ENCODE measurements around the gene MCF2. TPM values are rescaled to one million over a fixed set of nuclear protein-coding genes. Genes with fewer than 3 reads are reported as not detected.
"Not testable (repeated sequence)": the region's sequence is repeated elsewhere in the genome, so short reads cannot be mapped to it uniquely, and the experiment has no call there.

Gene MCF2, protein sequence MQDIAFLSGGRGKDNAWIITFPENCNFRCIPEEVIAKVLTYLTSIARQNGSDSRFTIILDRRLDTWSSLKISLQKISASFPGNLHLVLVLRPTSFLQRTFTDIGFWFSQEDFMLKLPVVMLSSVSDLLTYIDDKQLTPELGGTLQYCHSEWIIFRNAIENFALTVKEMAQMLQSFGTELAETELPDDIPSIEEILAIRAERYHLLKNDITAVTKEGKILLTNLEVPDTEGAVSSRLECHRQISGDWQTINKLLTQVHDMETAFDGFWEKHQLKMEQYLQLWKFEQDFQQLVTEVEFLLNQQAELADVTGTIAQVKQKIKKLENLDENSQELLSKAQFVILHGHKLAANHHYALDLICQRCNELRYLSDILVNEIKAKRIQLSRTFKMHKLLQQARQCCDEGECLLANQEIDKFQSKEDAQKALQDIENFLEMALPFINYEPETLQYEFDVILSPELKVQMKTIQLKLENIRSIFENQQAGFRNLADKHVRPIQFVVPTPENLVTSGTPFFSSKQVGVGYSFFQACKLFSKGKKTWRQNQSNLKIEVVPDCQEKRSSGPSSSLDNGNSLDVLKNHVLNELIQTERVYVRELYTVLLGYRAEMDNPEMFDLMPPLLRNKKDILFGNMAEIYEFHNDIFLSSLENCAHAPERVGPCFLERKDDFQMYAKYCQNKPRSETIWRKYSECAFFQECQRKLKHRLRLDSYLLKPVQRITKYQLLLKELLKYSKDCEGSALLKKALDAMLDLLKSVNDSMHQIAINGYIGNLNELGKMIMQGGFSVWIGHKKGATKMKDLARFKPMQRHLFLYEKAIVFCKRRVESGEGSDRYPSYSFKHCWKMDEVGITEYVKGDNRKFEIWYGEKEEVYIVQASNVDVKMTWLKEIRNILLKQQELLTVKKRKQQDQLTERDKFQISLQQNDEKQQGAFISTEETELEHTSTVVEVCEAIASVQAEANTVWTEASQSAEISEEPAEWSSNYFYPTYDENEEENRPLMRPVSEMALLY
- 0.31 TPM for total RNA-seq

DNA sequence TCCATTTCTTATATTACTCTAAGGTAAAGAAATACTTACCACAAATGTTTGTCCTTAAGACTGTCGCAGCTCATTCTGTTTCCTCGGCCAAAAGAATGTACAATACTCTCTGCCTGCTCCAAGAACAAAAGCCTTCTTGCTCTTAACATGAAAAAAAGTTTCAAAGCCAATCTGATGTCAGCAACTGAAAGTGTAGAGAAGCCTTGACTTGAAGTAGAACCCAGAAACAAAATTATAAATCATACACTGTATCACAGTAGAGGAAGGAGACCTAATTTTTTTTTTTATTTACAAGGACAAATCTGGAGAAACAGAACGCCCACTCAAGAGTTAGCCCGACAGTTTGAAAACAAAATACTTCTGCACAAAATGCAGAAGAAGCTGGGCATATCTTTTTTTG lies at the start of gene MCF2:
Gene MCF2, minus strand, starts transcription at position 101 of the 400 bp plus-strand sequence. CDS start 56,423 bp downstream, outside the sequence.
- ATAC-seq: no peak
- intact Hi-C loops (cut with DNase I): no loop called here
- DNase-seq (ENCODE audit: low spot score): no peak

DNA sequence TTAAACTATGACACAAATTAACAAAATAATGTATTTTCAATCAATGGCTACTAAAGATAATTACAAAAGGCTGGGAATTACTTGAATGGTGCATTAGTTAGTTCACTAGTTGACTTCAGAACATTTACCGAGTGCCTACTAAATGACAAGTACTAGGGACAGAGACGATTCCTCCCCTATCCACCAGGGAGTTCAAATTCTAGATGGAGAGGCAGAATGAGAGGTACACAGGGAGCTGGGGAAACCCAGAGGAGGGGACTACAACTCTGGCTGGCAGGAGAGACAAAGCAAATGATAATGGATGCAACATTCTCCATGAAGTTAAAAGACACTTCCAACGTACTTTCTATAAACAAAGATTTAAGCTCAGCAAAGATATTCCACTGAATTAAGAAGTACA lies 43.1 kb upstream of the MCF2 start:
- DNase-seq (ENCODE audit: low spot score) (no peak), ATAC-seq (no peak)
- intact Hi-C loops (cut with DNase I): no loop called here

DNA sequence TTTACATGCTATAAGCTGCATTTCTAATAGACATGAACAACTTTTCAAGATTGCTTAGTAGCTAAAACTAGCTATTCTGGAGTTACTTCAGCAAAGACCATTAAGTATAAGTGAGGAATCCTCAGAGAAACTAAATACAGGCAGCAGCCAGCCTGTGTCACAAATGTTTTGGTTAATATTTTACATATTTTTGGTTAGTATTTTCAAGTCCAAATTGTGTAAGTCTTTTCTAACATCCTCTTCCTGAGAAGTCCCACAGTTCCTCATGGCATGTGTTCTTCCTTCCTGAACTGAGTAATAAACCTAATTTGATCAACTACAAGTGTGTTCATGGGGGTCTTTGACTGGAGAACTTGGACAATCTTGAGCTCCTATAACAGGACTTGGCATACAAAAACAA lies 42.4 kb upstream of the MCF2 start:
- ATAC-seq: no peak
- DNase-seq (ENCODE audit: low spot score): no peak
- intact Hi-C loops (cut with DNase I): no loop called here

DNA sequence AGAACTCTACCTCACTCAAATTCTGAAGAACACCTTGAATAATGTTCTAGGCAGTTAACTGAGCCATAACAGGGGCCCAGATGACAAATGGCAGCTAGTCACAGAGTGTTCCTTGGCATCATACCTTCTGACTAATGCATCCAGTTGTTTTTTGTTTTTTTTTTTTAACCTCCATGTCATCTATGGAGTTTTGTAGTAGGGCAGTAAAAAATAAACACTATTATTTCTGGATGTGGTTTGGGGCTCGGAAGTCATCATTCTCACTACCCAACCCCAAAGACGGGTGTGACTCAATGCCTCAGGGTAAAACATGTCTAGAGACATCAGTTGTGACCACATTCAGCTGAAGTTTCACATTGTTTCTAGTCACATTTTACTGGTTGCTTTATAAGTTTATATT lies 31.2 kb upstream of the MCF2 start:
- intact Hi-C loops (cut with DNase I): no loop called here
- DNase-seq (ENCODE audit: low spot score) (no peak), ATAC-seq (no peak)

DNA sequence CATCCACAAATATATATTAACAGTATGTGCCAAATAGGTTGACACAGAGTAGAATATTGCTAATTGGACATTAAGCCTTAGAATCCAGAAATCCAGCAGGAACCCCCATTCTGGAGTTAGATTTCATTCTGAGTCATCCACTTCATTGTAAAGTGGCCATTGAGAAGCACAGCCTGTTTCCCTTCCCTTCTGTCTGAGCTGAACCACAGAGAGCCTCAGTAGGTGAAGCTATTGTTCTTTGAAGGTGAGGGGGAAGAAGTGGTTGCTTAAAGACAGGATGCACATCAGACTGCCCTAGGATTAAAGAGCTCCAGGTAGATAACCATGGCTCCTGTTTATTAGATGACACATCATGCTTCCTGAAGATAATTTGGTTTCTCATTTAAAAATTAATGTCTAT lies 30.6 kb upstream of the MCF2 start:
- intact Hi-C loops (cut with DNase I): no loop called here
- no peak for ATAC-seq
- DNase-seq (ENCODE audit: low spot score): no peak

DNA sequence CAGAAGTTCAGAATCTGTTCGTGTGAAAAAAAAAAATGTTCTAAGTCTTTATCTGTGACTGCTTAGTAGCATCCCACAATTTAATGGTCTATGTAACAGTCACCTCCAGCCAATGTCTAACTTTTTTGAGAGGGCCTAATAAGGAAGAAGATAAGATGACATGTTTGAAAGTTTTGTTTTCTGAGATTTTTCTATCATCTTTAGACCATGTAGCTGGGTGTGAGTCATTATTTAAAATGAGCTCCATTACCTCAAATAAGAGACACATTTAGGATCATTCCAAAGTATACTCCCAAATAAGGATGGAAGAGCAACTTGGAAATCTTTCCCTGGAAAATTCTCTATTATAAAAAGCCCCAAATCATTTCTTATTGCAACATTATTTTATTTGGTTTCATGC lies 28.2 kb upstream of the MCF2 start:
- no peak for DNase-seq (ENCODE audit: low spot score)
- intact Hi-C loops (cut with DNase I): no loop called here

DNA sequence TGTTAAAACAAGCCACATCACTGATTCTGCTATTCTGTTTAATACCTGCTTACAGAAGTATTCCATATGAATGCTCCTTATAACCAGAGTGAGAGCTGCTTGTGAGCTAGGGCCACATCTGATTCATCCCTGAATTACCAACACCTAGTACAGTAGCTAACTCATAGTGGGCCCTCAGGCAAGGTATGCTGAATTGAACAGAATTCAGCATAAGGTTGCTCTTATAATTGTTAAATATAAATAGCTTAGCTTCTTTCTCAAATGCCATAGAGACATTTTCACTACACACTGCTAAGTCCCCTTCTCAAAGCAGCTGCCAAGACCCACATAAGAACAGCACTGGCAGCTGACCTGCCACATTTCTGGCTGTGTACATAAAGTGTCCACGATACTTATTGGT lies 27.0 kb upstream of the MCF2 start:
- DNase-seq (ENCODE audit: low spot score) (no peak), ATAC-seq (no peak)
- intact Hi-C loops (cut with DNase I): no loop called here

More for the DNA sequence above, 28.2 kb upstream of the MCF2 start:
- no peak for ATAC-seq

DNA sequence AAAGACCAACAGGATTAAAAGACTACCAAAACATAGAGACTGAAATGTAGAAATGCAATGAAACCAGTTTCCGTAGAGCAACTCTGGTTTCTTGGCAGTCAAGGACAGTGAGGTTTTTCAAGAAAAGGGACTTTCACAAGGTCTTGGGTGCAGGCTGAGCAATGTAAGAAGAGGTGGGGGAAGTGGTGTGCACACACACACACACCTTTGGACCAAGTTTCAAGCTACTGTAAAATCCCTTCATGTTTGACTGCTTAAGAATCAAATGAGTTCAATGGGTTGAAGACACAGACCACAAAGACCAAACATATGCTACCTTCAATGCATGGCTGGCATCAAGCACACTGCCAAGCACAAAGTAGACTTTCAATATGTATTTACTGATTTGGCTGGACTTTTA lies 17.8 kb upstream of the MCF2 start:
- no peak for DNase-seq (ENCODE audit: low spot score)
- intact Hi-C loops (cut with DNase I): no loop called here
- ATAC-seq: no peak

DNA sequence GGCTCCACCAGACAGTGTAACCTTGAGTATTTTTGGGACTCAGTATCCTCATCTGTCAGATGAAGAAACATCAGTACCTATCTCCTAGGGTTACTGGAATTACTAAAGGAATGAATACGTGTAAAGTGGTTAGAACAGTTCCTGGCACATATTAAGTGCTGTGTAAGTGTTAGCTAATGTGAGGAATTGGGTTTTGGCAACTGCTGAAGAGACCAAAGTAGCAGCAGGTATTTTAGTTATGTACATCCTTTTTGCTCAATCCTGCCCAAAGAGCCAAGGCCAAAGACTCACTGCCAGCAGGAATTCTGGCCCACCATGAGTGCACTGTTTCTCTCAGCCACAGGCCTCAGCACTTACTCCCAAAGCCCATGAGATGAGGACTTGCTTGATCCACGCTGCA lies 16.7 kb upstream of the MCF2 start:
- DNase-seq (ENCODE audit: low spot score): no peak
- no peak for ATAC-seq

DNA sequence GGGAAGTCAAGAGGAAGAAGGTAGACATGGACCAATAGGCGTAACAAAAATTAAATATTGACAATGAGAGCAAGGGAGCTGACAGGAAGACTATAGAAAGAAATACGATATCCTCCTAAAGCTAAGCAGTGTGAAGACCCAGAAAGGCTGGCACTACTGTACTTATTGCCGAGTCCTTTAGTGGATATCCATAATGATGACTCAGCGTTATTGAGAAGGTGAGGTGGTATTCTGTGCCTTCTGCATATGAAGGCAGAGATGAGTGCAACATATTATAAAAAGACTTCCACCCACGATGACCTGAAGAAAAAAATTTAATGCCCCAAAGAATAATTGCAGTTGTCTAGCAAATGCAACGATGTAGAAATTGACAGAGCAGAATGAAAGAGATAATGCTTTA lies 13.0 kb upstream of the MCF2 start:
- intact Hi-C loops (cut with DNase I): no loop called here
- no peak for DNase-seq (ENCODE audit: low spot score)
- ATAC-seq: no peak

More for the DNA sequence above, 16.7 kb upstream of the MCF2 start:
- intact Hi-C loops (cut with DNase I): no loop called here

DNA sequence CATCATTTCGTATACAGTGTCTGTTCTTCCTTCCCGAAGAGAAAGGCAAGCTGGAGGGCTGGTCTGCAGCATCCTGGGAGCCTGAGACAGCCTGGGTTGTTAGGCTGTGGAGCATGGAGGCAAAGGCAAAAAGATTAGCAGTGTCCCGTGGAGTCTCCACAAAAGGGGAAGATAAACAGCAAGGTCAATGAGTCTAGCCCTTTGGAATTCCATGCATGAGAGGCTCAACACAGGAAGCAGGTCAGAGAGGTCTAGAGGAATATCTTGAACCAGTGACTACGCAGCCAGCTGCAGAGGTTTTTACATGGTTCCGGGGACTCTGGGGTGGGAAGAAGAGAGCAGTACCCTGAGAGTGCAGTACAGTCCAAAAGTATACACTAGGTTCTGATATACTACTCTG lies 12.2 kb upstream of the MCF2 start:
- intact Hi-C loops (cut with DNase I): no loop called here
- DNase-seq (ENCODE audit: low spot score) (no peak), ATAC-seq (no peak)

DNA sequence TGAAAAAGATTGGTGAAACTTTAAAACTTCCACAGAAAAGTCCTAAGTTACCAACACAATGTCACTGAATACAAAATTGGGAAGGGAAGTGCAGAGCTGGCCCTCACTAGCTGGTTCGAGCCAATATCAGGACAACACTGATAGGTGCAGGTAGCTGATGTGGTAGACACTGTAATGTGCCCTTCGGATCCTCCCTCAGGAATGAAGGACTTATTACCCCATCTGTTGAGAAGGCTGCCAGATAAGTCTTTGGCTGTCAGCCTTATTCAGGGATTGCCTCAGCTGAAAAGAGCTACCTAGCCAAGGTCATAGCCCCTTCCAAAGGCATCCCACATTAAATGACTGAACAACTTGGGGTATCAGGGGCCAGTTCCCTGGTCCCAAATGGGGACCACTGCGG lies 5.3 kb downstream of the MCF2 start:
- DNase-seq (ENCODE audit: low spot score) (no peak), ATAC-seq (no peak)
- intact Hi-C loops (cut with DNase I): no loop called here

DNA sequence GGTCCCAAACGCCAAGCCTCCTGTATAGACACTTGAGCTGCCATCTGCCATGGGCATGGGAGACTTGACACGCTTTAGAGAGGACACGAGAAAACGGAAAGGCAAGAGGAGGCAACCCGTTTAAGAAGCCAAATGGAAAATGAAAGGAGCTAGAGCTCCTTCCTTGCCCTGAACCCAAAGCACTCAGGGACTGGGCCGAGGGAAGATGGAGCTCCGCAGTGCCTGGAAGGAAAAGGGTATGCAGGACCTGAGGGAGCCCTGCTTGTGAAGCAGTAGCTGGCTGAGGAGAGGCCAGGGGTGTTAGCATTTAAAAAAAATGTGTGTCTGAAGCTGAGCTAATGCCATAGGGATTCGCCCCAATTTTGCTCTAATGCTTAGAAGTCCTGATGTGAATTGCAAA lies 15.1 kb downstream of the MCF2 start:
- peak; percentile 10 for ATAC-seq

DNA sequence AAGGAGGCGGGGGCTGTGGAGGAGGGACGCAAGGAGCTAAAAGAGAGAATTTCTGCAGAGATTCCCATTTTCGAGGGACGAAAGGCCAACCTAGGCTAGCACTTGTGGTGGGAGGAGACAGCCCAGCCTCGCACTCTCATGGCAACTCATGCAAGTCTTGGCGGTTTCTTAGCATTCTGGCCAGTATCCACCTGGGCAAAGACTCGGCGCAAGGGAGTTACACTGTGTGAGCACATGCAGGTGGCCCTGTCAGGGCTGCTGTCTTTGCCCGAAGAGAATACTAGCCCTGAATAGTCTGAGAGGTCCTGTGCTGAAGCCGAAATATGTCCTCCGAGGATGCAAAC lies 15.5 kb downstream of the MCF2 start:
- ATAC-seq: peak; percentile 26
- DNase-seq (ENCODE audit: low spot score): no peak
- intact Hi-C loops (cut with DNase I): no loop called here

More for the DNA sequence above, 15.1 kb downstream of the MCF2 start:
- DNase-seq (ENCODE audit: low spot score): no peak
- intact Hi-C loops (cut with DNase I): no loop called here

DNA sequence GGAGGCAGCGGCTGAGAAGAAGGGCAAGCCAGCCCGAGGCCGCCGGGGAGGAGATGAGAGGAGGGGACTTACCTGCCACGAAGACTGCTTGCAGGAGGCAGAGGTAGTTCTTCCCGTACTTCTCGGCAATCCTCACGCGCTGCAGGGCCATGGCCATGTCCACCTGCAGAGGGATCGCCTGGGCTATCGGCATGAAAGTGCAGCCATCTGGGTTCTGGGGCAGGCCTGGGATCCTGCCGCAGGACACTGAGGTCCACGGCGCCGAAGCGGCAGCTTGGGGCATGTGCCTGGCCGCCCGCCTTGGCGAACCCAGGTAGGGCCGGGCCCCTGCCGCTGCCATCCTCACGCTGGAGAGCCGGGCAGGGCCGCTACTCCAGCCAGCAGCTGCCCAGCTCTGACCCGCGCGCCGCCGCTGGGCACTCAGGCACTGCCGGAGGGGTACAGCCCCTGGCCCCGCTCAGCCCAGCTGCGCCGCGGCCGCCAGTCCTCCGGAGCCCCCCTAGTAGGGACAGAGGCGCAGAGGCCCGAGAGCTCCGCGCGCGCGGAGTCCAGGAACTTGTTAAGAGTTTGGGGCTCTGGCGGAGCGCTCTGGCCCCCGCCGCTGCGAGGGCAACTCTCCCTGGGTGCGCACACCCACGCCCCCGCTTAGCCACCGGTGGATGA lies 16.0 kb downstream of the MCF2 start:
- DNase-seq (ENCODE audit: low spot score) (no peak), ATAC-seq (no peak)
- intact Hi-C loops (cut with DNase I): no loop called here

DNA sequence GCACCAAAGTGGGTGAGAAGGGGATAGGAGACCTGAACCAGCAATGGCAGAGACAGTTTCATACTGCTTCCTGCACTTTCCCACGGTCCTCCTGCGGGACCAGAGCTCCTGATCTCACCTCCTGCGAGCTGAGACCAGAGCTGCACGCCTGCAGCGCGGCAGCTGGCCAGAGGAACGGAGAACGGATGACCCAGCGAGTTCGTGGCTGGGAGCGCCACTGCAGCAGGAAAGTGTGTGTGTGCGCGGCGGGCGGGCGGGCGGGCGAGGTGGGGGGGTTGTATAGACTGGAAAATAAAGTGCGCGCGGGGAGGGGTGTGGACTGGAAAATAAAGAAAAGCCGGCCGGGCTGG lies 16.5 kb downstream of the MCF2 start:
- intact Hi-C loops (cut with DNase I): no loop called here
- no peak for DNase-seq (ENCODE audit: low spot score)
- ATAC-seq: no peak

DNA sequence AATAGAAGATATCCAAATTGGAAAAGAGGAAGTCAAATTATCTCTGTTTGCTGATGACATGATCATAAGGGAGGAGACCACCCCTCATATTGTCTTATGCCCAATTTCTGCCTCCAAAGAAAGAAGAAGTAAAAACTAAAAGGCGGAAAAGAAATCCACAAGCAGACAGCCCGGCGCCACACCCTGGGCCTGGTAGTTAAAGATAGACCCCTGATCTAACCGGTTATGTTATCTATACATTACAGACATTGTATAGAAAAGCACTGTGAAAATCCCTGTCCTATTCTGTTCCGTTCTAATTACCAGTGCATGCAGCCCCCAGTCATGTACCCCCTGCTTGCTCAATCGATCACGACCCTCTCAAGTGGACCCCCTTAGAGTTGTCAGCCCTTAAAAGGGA lies 22.8 kb downstream of the MCF2 start:
- ATAC-seq; intact Hi-C loops (cut with DNase I); DNase-seq (ENCODE audit: low spot score): not testable (repeated sequence)

DNA sequence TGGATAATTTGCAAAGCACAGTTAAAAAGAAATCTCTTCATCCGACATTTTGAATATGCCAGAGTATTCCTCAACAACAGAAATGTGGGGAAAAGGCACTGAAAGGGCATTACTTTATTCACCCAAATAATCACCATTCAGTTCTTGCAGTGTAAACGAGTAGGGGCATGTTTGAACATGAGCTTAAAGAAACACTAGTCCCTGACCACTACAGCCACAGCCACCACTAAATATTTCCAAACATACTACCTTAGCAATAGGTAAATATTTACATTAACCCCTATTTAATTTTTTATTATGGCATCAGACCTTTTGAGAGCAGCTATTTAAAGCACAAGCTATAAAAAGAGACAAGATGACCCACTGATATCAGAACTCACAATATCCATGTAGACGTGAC lies 27.6 kb downstream of the MCF2 start:
- DNase-seq (ENCODE audit: low spot score) (no peak), ATAC-seq (no peak)
- intact Hi-C loops (cut with DNase I): no loop called here

DNA sequence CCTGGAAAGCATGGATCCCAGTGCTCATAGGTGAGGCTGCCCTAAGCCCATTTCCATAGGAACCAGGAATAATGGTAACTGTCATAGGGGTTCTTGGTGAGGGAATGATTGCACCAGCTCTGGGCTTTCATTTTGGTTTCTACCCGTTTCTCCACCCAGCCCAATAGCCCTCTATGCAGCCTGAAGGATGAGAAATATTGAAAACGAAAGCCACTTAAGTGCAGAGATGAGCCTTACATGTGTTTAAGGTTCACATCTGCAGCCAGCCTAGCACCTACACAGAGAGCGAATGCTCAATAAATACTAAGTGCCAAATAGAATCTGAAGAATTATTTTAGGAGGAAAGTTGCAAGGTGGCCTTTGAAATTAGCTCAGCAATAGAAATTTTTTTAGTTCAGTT lies 60.4 kb downstream of the MCF2 start:
- intact Hi-C loops (cut with DNase I): no loop called here
- DNase-seq (ENCODE audit: low spot score): no peak
- no peak for ATAC-seq
